A549 (cell line): Measurements from ENCODE around the gene CHST6.

Experiments
- KDM1A ChIP-seq: fragments of 200-600 bp; sonication (generic); IDR thresholded peaks from 2 replicates; pipeline ENCODE4 v1.6.1; 2016; ENCODE audit warnings: low read depth, mild to moderate bottlenecking
- POLR2A ChIP-seq: IDR thresholded peaks from 2 replicates; pipeline ENCODE4 v1.6.1; 2012; ENCODE audit warnings: mild to moderate bottlenecking, low read length
- TF ChIP-seq, protein P1 (sequence below): fragments of >200 bp; sonication (Bioruptor Twin); formaldehyde crosslinking; IDR thresholded peaks from 3 replicates; pipeline ENCODE4 v1.5.1; 2016

DNA sequence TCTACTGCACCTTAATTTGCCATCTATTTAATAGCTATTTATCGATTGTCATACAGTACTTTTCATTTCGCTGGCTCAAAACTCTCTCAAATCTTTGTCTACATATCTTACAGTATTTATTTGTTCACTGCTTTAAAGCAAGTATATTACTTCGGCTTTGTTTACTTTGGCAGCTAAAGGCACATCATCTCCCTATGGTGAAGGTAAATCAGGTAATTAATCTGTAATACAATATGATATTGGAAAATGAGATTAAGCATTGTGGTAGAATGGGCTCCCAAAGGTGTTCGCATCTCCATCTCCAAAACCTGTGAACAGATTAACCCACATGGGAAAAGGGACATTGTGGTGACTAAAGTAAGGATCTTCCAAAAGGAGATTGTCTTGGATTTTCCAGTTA is 37.2 kb downstream of the CHST6 start:
- TF ChIP-seq, protein P1, sequence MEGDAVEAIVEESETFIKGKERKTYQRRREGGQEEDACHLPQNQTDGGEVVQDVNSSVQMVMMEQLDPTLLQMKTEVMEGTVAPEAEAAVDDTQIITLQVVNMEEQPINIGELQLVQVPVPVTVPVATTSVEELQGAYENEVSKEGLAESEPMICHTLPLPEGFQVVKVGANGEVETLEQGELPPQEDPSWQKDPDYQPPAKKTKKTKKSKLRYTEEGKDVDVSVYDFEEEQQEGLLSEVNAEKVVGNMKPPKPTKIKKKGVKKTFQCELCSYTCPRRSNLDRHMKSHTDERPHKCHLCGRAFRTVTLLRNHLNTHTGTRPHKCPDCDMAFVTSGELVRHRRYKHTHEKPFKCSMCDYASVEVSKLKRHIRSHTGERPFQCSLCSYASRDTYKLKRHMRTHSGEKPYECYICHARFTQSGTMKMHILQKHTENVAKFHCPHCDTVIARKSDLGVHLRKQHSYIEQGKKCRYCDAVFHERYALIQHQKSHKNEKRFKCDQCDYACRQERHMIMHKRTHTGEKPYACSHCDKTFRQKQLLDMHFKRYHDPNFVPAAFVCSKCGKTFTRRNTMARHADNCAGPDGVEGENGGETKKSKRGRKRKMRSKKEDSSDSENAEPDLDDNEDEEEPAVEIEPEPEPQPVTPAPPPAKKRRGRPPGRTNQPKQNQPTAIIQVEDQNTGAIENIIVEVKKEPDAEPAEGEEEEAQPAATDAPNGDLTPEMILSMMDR: no peak
- TF ChIP-seq POLR2A: no peak
- TF ChIP-seq KDM1A: no peak
